Measurements from ENCODE around the gene GSTM2.
"Not testable (repeated sequence)": the region's sequence is repeated elsewhere in the genome, so short reads cannot be mapped to it uniquely, and the experiment has no call there.

GSTM2 gene

GRCh38 chr1:109650609-109651008, 17.2 kb upstream of the GSTM2 start:
- DNase-seq: no peak

GRCh38 chr1:109652402-109652801, 15.5 kb upstream of the GSTM2 start:
- no peak for DNase-seq

GRCh38 chr1:109653306-109653705, 14.6 kb upstream of the GSTM2 start:
- DNase-seq: no peak

- DNase-seq: no peak
These were observed 13.3 kb upstream of the GSTM2 start for GRCh38 chr1:109654519-109654918.

DNA sequence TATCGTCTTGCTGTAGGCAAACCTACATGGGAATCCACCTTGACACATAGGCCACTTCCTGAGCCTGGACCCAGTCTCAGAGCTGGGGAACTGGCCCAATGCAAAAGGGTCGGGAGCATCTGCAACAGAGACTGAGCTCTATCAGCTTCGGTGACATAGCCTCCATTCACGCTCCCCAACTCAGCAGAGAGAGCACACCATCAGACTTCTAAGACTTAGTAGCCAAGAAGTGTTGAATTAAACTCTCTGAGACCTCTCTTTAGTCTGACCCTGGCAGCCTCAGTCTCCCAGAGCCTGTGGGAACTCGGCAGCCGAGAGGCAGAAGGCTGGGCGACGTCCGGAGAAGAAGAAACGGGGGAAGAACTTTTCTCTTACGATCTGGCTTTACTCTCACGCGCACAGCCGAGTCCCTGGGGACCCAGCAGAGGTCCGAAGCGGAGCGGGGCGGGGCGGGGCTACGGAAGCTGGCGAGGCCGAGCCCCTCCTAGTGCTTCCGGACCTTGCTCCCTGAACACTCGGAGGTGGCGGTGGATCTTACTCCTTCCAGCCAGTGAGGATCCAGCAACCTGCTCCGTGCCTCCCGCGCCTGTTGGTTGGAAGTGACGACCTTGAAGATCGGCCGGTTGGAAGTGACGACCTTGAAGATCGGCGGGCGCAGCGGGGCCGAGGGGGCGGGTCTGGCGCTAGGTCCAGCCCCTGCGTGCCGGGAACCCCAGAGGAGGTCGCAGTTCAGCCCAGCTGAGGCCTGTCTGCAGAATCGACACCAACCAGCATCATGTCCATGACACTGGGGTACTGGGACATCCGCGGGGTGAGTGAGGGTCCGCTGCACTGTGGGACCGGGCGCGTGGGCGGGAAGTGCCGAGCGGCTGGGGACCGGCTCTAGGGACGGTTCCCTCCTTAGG, 12.0 kb upstream of the GSTM2 start, which contains the start of gene GSTM4:
TSS of gene GSTM4 (plus strand) at position 485 of the 905 bp plus-strand sequence. CDS start at position 776, 291 bp downstream.
- no peak for DNase-seq

DNA sequence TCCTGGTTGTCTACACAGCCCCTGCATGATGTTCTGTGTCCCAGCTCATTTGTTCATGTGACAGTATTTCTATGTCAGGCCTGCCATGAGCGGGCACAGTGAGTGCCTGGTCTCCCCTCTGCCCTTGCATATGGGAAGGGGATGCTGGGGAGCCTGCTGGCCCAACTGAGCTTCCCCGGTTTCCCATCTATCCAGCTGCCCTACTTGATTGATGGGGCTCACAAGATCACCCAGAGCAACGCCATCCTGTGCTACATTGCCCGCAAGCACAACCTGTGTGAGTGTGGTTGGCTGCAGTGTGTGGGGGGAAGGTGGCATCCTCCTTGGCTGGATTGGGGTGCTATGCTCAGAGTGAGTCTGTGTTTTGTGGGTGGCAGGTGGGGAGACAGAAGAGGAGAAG, 10.5 kb upstream of the GSTM2 start:
- DNase-seq: no peak

DNA sequence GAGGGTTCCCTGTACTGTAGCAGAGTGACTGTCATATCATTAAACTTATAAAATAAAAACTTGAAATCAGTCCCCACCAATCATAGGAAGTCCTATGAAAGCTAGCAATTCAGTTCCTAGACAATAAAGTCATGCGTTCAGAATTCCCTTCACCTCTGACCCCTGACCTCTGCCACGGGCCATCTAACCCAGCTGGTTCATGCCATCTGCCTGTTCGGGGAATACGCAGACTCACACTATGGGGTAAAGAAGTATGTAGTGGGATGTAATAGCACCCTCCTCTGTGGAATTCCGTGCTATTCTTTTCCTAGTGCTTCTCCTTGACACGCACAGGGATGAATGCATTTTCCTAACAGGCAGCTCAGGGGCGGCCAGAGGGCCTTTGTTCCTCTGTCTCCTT, 9.9 kb upstream of the GSTM2 start:
- no peak for DNase-seq

DNA sequence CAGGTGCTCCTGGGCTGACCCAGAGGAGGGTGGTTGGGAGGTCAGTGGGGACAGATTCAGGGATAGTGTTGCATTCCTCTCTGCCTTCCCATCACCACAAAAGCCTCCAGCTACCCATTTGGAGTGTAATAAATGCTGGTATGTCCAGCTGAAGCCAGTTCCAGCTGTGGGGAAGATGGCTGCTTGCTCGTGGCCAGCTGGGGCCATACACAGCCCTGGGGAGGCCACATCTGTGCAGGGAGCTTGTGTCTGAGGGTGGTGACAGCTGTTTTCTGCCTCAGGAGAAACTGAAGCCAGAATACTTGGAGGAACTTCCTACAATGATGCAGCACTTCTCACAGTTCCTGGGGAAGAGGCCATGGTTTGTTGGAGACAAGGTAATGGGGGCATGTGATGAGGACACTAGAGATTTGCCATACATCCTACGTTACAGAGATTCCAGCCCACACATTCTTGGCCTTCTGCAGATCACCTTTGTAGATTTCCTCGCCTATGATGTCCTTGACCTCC, 9.3 kb upstream of the GSTM2 start:
- DNase-seq: no peak

DNA sequence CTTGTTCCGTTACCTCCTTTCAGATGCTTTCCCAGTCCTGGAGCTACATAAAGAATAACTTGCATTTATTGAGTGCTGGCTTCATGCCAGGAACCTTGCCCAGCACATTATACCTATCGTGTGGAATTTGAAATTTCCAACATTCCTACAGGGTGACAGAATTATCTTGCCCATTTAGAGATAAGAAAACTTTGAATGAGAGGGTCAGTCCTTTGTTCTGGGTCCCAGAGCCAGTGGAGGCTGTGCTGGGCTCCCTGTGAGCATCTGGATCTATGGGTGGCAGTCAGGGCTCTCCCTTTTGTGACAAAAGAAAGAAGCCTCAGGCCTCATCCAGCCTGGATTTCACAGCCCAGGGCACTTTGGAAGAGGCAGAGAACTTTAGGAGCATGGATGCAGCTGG, 8.7 kb upstream of the GSTM2 start:
- no peak for DNase-seq

DNA sequence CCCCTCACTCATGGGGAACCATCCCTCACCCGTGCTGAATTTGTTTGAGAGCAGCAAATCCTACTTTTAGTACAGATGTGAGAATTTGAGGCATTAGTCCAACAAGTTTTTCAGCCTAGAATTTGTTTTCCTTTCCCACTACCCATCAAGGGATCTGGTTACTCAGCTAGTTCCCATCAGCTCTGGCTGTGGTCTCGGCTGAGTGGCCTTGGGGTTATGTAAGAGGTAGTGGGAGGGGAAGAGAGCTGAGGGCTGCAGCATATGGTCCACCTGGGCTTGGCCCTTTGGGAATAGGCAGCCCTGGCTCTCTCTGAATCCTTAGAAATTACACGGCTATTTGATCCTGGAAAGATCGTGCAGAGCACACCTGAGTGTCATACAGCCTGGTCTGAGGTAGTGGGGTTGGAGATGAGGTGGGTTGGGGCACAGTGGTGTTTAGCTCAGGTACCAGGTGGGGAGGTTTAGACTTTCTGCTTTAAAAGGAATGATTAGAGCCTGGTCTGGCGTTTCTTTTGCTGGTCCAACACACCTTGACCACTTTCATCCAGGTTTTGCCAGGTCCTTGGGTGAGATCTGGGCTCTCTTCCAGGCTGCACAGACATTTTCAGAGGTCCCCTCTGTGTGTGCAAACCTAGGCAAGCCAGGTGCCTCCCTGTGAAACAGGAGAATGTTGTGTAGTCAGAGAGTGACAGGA, 7.7 kb upstream of the GSTM2 start:
- DNase-seq: no peak

- not testable (repeated sequence) for DNase-seq
These were observed 7.2 kb upstream of the GSTM2 start for GRCh38 chr1:109660691-109661026.

DNA sequence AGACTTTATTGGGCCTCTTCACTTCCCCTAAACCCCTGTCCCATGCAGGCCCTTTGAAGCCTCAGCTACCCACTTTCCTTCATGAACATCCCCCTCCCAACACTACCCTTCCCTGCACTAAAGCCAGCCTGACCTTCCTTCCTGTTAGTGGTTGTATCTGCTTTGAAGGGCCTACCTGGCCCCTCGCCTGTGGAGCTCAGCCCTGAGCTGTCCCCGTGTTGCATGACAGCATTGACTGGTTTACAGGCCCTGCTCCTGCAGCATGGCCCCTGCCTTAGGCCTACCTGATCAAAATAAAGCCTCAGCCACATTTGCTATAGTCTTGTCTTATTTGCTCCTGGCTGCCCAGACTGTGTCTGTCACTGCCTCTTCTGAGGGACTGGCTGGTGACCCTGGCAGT, 6.5 kb upstream of the GSTM2 start:
- DNase-seq: no peak

GRCh38 chr1:109664671-109665070, 3.2 kb upstream of the GSTM2 start:
- no peak for DNase-seq

GRCh38 chr1:109668123-109668775, 392 bp downstream of the GSTM2 start:
- DNase-seq: no peak

DNA sequence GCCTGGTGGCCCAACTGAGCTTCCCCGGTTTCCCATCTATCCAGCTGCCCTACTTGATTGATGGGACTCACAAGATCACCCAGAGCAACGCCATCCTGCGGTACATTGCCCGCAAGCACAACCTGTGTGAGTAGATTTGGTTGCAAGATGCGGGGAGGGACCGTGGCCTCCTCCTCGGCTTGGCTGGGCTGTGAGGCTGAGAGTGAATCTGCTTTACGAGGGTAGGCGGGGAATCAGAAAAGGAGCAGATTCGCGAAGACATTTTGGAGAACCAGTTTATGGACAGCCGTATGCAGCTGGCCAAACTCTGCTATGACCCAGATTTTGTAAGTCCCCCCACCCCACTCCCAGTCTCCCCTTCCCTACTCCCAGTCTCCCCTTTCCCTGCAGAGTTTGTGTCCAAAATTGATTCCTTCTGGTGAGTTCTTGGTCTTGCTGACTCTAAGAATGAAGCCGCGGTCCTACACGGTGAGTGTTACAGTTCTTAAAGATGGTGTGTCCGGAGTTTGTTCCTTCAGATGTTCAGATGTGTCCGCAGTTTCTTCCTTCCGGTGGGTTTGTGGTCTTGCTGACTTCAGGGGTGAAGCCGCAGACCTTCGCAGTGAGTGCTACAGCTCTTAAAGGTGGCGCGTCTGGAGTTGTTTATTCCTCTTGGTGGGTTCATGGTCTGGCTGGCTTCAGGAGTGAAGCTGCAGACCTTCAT, 1.5 kb downstream of the GSTM2 start:
- DNase-seq: no peak

GRCh38 chr1:109669949-109670302, 2.1 kb downstream of the GSTM2 start:
- DNase-seq: not testable (repeated sequence)

GRCh38 chr1:109671067-109671466, 3.2 kb downstream of the GSTM2 start:
- DNase-seq: no peak

GRCh38 chr1:109673861-109674260, 6.0 kb downstream of the GSTM2 start:
- not testable (repeated sequence) for DNase-seq

- not testable (repeated sequence) for DNase-seq
These were observed 9.0 kb downstream of the GSTM2 start for GRCh38 chr1:109676683-109677381.

DNA sequence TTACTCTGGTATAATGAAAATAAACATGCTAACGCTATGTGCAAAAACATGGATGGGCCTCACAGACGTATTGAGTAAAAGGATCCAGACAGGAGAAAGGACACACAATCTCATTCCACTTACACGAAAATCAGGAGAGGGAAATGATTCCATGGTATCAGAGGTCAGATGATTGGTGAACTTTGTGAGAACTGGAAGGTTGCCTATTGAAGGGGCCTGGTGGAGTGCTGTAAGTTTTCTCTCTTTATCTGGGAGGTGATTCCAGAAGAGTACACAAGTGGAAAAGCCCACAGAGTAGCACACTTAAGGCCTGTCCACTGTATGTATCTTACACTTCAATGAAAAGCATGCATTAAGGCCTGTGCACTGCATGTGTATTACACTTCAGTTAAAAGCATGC, 9.6 kb downstream of the GSTM2 start:
- no peak for DNase-seq

DNA sequence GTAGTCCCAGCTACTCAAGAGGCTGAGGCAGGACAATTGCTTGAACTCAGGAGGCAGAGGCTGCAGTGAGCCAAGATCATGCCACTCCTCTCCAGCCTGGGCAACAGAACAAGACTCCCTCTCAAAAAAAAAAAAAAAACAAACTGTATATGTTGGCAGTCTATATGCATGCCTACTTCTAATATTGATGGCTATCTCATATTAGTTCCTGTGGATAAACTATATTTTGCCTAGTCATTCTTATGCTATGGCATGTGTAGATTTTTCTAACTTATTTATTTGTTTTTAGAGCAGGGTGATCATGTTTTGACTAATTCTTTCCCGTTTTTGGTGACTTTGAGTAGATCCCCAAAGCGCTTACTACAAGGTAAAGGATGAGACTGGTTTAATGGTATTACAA, 10.8 kb downstream of the GSTM2 start:
- not testable (repeated sequence) for DNase-seq

DNA sequence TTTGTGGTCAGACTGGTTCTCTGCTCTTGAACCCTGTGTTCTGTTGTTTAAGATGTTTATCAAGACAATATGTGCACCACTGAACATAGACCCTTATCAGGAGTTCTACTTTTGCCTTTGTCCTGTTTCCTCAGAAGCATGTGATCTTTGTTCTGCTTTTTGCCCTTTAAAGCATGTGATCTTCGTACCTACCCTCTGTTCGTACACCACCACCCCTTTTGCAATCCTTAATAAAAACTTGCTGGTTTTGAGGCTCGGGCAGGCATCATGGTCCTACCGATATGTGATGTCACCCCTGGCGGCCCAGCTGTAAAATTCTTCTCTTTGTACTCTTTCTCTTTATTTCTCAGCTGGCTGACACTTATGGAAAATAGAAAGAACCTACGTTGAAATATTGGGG, 16.9 kb downstream of the GSTM2 start:
- not testable (repeated sequence) for DNase-seq
